Panc1 (cell line): Measurements from ENCODE around the gene CD83.

ENCODE experiments used
- SIN3A ChIP-seq: IDR thresholded peaks from 2 replicates; pipeline ENCODE4 v1.6.1; 2012; ENCODE audit warnings: low read depth, mild to moderate bottlenecking, low read length, moderate library complexity, borderline replicate concordance; ENCODE audit not compliant: insufficient read depth
- TF ChIP-seq, protein P1 (sequence below): fragments of 450-650 bp; IDR thresholded peaks from 2 replicates; pipeline ENCODE4 v1.5.1; 2017; ENCODE audit warnings: mild to moderate bottlenecking

DNA sequence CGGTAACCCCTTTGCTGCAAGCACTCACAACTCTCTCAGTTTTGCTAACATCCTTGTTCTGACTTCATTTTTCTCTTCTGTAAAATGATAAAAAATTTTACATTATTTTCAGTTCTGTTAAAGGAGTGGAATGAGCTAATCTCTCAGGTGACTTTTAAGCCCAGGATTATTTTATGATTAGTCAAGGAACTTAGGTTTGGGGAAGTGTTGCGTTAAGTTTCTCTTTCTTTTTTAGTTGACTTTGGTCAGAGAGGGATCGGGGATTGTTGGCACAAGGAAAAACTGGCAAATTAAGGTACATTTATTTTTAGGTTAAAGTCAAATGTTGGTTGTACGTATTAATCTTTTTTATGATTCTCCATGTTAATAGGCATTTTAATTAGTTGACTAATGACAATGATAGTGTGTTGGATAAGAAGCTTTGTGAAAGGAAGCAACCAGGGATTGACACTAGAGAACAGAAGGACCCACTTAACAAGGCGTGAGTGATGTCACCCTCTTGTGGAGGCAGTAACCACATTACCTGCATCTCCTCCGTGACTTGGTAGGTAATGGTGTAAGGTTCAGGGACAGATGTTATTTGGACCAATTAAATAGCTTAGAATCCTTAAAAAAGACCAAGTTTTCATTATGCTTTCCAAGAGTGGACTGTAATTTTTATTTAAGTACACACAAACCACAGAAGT lies 31.6 kb downstream of the CD83 start:
- TF ChIP-seq, protein P1, sequence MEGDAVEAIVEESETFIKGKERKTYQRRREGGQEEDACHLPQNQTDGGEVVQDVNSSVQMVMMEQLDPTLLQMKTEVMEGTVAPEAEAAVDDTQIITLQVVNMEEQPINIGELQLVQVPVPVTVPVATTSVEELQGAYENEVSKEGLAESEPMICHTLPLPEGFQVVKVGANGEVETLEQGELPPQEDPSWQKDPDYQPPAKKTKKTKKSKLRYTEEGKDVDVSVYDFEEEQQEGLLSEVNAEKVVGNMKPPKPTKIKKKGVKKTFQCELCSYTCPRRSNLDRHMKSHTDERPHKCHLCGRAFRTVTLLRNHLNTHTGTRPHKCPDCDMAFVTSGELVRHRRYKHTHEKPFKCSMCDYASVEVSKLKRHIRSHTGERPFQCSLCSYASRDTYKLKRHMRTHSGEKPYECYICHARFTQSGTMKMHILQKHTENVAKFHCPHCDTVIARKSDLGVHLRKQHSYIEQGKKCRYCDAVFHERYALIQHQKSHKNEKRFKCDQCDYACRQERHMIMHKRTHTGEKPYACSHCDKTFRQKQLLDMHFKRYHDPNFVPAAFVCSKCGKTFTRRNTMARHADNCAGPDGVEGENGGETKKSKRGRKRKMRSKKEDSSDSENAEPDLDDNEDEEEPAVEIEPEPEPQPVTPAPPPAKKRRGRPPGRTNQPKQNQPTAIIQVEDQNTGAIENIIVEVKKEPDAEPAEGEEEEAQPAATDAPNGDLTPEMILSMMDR, result no peak
- no peak for TF ChIP-seq SIN3A
